Loucy (cell line): ENCODE data around the gene CCDC141.

Experiments
- H2AFZ ChIP-seq: fragments of 200-600 bp; sonication (generic); 2 replicates; pipeline ENCODE4 v1.6.0; 2016; ENCODE audit warnings: antibody characterized with exemption, mild to moderate bottlenecking, low read length, moderate library complexity
- H3F3A ChIP-seq: fragments of 200-600 bp; 2 replicates; pipeline ENCODE4 v1.6.0; 2016; ENCODE audit warnings: antibody characterized with exemption, low read depth, mild to moderate bottlenecking
- H3K27me3 ChIP-seq: fragments of 200-600 bp; sonication (generic); 2 replicates; pipeline ENCODE4 v1.6.1; 2014; ENCODE audit warnings: low read length, mild to moderate bottlenecking; ENCODE audit not compliant: insufficient read depth, poor library complexity, severe bottlenecking
- H3K36me3 ChIP-seq: fragments of 200-600 bp; sonication (generic); 2 replicates; pipeline ENCODE4 v1.6.1; 2016; ENCODE audit warnings: low read length; ENCODE audit not compliant: insufficient read depth
- H3K4me1 ChIP-seq: fragments of 200-600 bp; sonication (generic); 2 replicates; pipeline ENCODE4 v1.5.1; 2014; ENCODE audit warnings: low read length, mild to moderate bottlenecking; ENCODE audit not compliant: insufficient read depth, poor library complexity, severe bottlenecking
- H3K4me2 ChIP-seq: fragments of 200-600 bp; sonication (generic); 2 replicates; pipeline ENCODE4 v1.6.0; 2014; ENCODE audit warnings: antibody characterized with exemption, low read length, low read depth, mild to moderate bottlenecking; ENCODE audit not compliant: poor library complexity, severe bottlenecking
- H3K4me3 ChIP-seq: fragments of 200-600 bp; sonication (generic); 2 replicates; pipeline ENCODE4 v1.5.1; 2014; ENCODE audit warnings: low read length, mild to moderate bottlenecking, mixed read lengths; ENCODE audit not compliant: poor library complexity, severe bottlenecking
- H3K79me2 ChIP-seq: fragments of 200-600 bp; sonication (generic); 2 replicates; pipeline ENCODE4 v1.6.1; 2014; ENCODE audit warnings: low read length; ENCODE audit not compliant: insufficient read depth
- H3K9ac ChIP-seq: fragments of 200-600 bp; sonication (generic); 2 replicates; pipeline ENCODE4 v1.6.0; 2014; ENCODE audit warnings: mild to moderate bottlenecking, low read depth, low read length, moderate library complexity; ENCODE audit not compliant: poor library complexity, severe bottlenecking
- H3K9me2 ChIP-seq: fragments of 200-600 bp; sonication (generic); replicated peaks from 2 replicates; pipeline ENCODE4 v1.6.1; 2016; ENCODE audit warnings: low read depth, low read length, mixed read lengths
- H3K9me3 ChIP-seq: fragments of 200-600 bp; sonication (generic); 2 replicates; pipeline ENCODE4 v1.6.1; 2014; ENCODE audit warnings: mild to moderate bottlenecking, antibody characterized with exemption, low read length, low read depth; ENCODE audit not compliant: insufficient read depth
- H4K20me1 ChIP-seq: fragments of 200-600 bp; sonication (generic); 2 replicates; pipeline ENCODE4 v1.6.0; 2014; ENCODE audit warnings: antibody characterized with exemption, low read length, mild to moderate bottlenecking; ENCODE audit not compliant: insufficient read depth, poor library complexity, severe bottlenecking
- CTCF ChIP-seq: fragments of 200-600 bp; sonication (generic); conservative IDR thresholded peaks from 2 replicates; pipeline ENCODE4 v1.5.1; 2014; ENCODE audit warnings: mild to moderate bottlenecking, antibody characterized with exemption, low read length
- EZH2phosphoT487 ChIP-seq: fragments of 200-600 bp; IDR thresholded peaks from 2 replicates; pipeline ENCODE4 v1.6.1; 2018; ENCODE audit warnings: antibody characterized with exemption, mild to moderate bottlenecking, moderate library complexity, borderline replicate concordance

The CCDC141 gene

GRCh38 chr2:178905261-178905660 lies 144.7 kb downstream of the CCDC141 start:
- H2AFZ ChIP-seq, result no peak overlapping the region
- no peaks in the 10 kb centered on the region for H3K9me2 ChIP-seq
- H3K9me3 ChIP-seq, result no peaks in the 10 kb centered on the region; the same call in 1 of the 2 replicates
- H3K27me3 ChIP-seq, result no peaks in the 10 kb centered on the region
- H3K4me1 ChIP-seq, result no peaks in the 10 kb centered on the region
- no peak overlapping the region for H3K9ac ChIP-seq
- H3K4me3 ChIP-seq, result no peak overlapping the region
- H4K20me1 ChIP-seq, result no peaks in the 10 kb centered on the region
- no peaks in the 10 kb centered on the region for H3K36me3 ChIP-seq
- H3K79me2 ChIP-seq, result no peaks in the 10 kb centered on the region
- TF ChIP-seq EZH2phosphoT487, result no peak
- TF ChIP-seq CTCF, result no peak
- H3F3A ChIP-seq, result no peaks in the 10 kb centered on the region
- no peak overlapping the region for H3K4me2 ChIP-seq

GRCh38 chr2:178899656-178900055 lies 150.3 kb downstream of the CCDC141 start:
- Histone ChIP-seq H3K4me3 (no peak overlapping the region), H3K9ac (no peak overlapping the region), H3K79me2 (no peaks in the 10 kb centered on the region), H3K9me2 (no peaks in the 10 kb centered on the region), H3K4me2 (no peak overlapping the region), H4K20me1 (no peaks in the 10 kb centered on the region), H3K36me3 (no peaks in the 10 kb centered on the region), H3F3A (no peaks in the 10 kb centered on the region), H3K9me3 (no peaks in the 10 kb centered on the region; the same call in 1 of the 2 replicates), H3K4me1 (no peaks in the 10 kb centered on the region), H2AFZ (no peak overlapping the region), H3K27me3 (no peaks in the 10 kb centered on the region)
- TF ChIP-seq EZH2phosphoT487, result no peak

DNA sequence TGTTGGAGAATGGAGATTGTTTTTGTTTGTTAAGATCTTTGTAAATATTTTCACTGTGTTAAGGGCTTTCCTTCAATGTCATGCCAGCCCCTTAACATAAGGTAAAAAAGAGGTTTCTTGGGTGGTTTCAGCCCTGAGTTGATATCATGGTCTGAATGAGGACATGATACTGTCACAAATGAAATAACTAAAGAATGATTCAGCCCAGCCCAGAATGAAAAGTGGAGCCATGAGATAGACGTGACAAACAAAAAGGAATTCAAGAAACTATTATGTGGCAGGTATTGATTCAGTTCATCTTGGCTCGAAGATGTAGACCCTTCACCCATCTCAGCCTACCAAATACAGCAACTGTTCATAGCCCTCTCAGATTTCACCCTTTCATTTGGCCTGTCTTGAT lies 154.1 kb downstream of the CCDC141 start:
- Histone ChIP-seq H3K9ac (no peak overlapping the region), H3K27me3 (no peaks in the 10 kb centered on the region), H3K4me2 (no peak overlapping the region), H4K20me1 (no peaks in the 10 kb centered on the region), H3K4me3 (no peak overlapping the region), H3K9me2 (no peaks in the 10 kb centered on the region), H3K79me2 (no peaks in the 10 kb centered on the region), H3F3A (no peaks in the 10 kb centered on the region), H3K9me3 (no peaks in the 10 kb centered on the region), H2AFZ (no peak overlapping the region), H3K4me1 (peaks cover 16% of the 10 kb centered on the region), H3K36me3 (no peaks in the 10 kb centered on the region)
- TF ChIP-seq CTCF, result no peak
- no peak for TF ChIP-seq EZH2phosphoT487

- H3K9ac ChIP-seq, result no peak overlapping the region
- H3K4me3 ChIP-seq, result no peak overlapping the region
- no peak overlapping the region for H2AFZ ChIP-seq
Measured at GRCh38 chr2:178895171-178895570, 154.8 kb downstream of the CCDC141 start.

More at GRCh38 chr2:178895171-178895570, 154.8 kb downstream of the CCDC141 start:
- H3K4me1 ChIP-seq, result peaks cover 17% of the 10 kb centered on the region
- no peaks in the 10 kb centered on the region for H3K9me3 ChIP-seq
- no peaks in the 10 kb centered on the region for H3K79me2 ChIP-seq
- H3K9me2 ChIP-seq, result no peaks in the 10 kb centered on the region
- H3K4me2 ChIP-seq, result no peak overlapping the region
- H4K20me1 ChIP-seq, result no peaks in the 10 kb centered on the region
- TF ChIP-seq EZH2phosphoT487, result no peak
- TF ChIP-seq CTCF, result no peak
- no peaks in the 10 kb centered on the region for H3F3A ChIP-seq
- no peaks in the 10 kb centered on the region for H3K27me3 ChIP-seq
- no peaks in the 10 kb centered on the region for H3K36me3 ChIP-seq
